Vagina (tissue), 2 donors: ENCODE measurements around the gene ADORA1. TPM values are rescaled to one million over a fixed set of nuclear protein-coding genes. Genes with fewer than 3 reads are reported as not detected.
A peak's percentile ranks its signal among the peaks of the same experiment; 100 is the strongest.

Source experiments
- DNase-seq, 2 donors: peaks; one replicate each; pipeline ENCODE4 v3.0.0-alpha.2; 2017; ENCODE audit errors: extremely low spot score in 2 of 2
- H3K27ac ChIP-seq: fragments of 200-600 bp; sonication (generic); one replicate; pipeline ENCODE4 v1.5.1; 2019
- H3K27me3 ChIP-seq: fragments of 200-600 bp; sonication (generic); one replicate; pipeline ENCODE4 v1.5.1; 2019
- H3K36me3 ChIP-seq, 2 donors: fragments of 200-600 bp; sonication (generic); one replicate each; pipeline ENCODE4 v1.5.1; 2017 to 2019
- H3K4me1 ChIP-seq: fragments of 200-600 bp; sonication (generic); one replicate; pipeline ENCODE4 v1.5.1; 2019
- H3K4me3 ChIP-seq, 2 donors: fragments of 200-600 bp; sonication (generic); 1 replicate in 1 of 2; 2 replicates in 1 of 2; pipeline ENCODE4 v1.5.1; 2016 to 2019
- H3K9me3 ChIP-seq: fragments of 200-600 bp; sonication (generic); one replicate; pipeline ENCODE4 v1.5.1; 2019
- POLR2A ChIP-seq, 2 donors: fragments of 450-650 bp; IDR thresholded peaks; one replicate each; pipeline ENCODE4 v1.6.1; 2017; ENCODE audit warnings: antibody characterized with exemption in 2 of 2, mild to moderate bottlenecking in 2 of 2, moderate library complexity in 2 of 2
- POLR2AphosphoS5 ChIP-seq, 2 donors: sonication (generic); formaldehyde crosslinking; IDR thresholded peaks; one replicate each; pipeline ENCODE4 v1.9.0; 2017; ENCODE audit warnings: antibody characterized with exemption in 2 of 2, mild to moderate bottlenecking in 2 of 2, low read depth in 1 of 2; ENCODE audit not compliant: insufficient read depth in 1 of 2
- intact Hi-C: fragments of 100-400 bp; cut with DNase I; formaldehyde crosslinking; loops from one replicate; pipeline ENCODE4 v1.15.1; 2023
- total RNA-seq: library from RNA; depleted of rRNA; stranded (reverse); fragments of >200 nt; gene quantifications from one replicate; pipeline ENCODE4 v1.2.3, GENCODE V29; 2016
- TF ChIP-seq, protein P1 (sequence below), 3 experiments: fragments of 450-650 bp in 2 of 3; fragments of 200-600 bp in 1 of 3; sonication (generic) in 1 of 3; IDR thresholded peaks; one replicate each; pipeline ENCODE4 v1.5.1; 2017 to 2019; ENCODE audit warnings: antibody characterized with exemption in 3 of 3, mild to moderate bottlenecking in 2 of 3, moderate library complexity in 2 of 3

ADORA1 gene
- total RNA-seq, 1 donor from 2014 or later: 5.2 TPM

- Histone ChIP-seq H3K27ac (no peak overlapping the region), H3K27me3 (no peaks in the 10 kb centered on the region), H3K9me3 (no peaks in the 10 kb centered on the region), H3K4me1 (peaks cover 4% of the 10 kb centered on the region), H3K4me3 (no peak overlapping the region), H3K36me3 (no peaks in the 10 kb centered on the region)
- intact Hi-C loops: no loop called here
- TF ChIP-seq POLR2A (IDR thresholded peaks at IDR 0.05) (no peak), POLR2AphosphoS5 (IDR thresholded peaks at IDR 0.05; ENCODE audit: insufficient read depth in 1 of 2, low read depth in 1 of 2) (no peak)
- TF ChIP-seq, protein P1, sequence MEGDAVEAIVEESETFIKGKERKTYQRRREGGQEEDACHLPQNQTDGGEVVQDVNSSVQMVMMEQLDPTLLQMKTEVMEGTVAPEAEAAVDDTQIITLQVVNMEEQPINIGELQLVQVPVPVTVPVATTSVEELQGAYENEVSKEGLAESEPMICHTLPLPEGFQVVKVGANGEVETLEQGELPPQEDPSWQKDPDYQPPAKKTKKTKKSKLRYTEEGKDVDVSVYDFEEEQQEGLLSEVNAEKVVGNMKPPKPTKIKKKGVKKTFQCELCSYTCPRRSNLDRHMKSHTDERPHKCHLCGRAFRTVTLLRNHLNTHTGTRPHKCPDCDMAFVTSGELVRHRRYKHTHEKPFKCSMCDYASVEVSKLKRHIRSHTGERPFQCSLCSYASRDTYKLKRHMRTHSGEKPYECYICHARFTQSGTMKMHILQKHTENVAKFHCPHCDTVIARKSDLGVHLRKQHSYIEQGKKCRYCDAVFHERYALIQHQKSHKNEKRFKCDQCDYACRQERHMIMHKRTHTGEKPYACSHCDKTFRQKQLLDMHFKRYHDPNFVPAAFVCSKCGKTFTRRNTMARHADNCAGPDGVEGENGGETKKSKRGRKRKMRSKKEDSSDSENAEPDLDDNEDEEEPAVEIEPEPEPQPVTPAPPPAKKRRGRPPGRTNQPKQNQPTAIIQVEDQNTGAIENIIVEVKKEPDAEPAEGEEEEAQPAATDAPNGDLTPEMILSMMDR (IDR thresholded peaks at IDR 0.05): no peak
- DNase-seq: peak; percentile 52 to 90
These were observed 11.3 kb upstream of the ADORA1 start for GRCh38 chr1:203116091-203116820.

- Histone ChIP-seq H3K4me1 (peaks cover 4% of the 10 kb centered on the region), H3K27ac (no peak overlapping the region), H3K27me3 (no peaks in the 10 kb centered on the region), H3K9me3 (no peaks in the 10 kb centered on the region), H3K4me3 (no peak overlapping the region), H3K36me3 (no peaks in the 10 kb centered on the region)
- DNase-seq: peak; percentile 62 to 72
- no peak for TF ChIP-seq POLR2A (IDR thresholded peaks at IDR 0.05)
- TF ChIP-seq, protein P1 (IDR thresholded peaks at IDR 0.05): peak; percentile 68 to 81 (median 78)
- intact Hi-C loops: no loop called here
These were observed 9.6 kb upstream of the ADORA1 start for GRCh38 chr1:203117611-203118575.

- peak; percentile 69 to 72 for DNase-seq
- Histone ChIP-seq H3K4me1 (peaks cover 4% of the 10 kb centered on the region), H3K27ac (no peak overlapping the region), H3K27me3 (no peaks in the 10 kb centered on the region), H3K36me3 (no peaks in the 10 kb centered on the region), H3K9me3 (no peaks in the 10 kb centered on the region), H3K4me3 (no peak overlapping the region)
- TF ChIP-seq, protein P1 (IDR thresholded peaks at IDR 0.05): no peak
- TF ChIP-seq POLR2AphosphoS5 (IDR thresholded peaks at IDR 0.05; ENCODE audit: insufficient read depth in 1 of 2, low read depth in 1 of 2): no peak
- no peak for TF ChIP-seq POLR2A (IDR thresholded peaks at IDR 0.05)
- intact Hi-C loops: loop anchor here (5.0 kb wide), 1 partner anchor 92 kb away; no protein-coding TSS in a partner anchor
These were observed 7.0 kb upstream of the ADORA1 start for GRCh38 chr1:203120325-203121153.

DNA sequence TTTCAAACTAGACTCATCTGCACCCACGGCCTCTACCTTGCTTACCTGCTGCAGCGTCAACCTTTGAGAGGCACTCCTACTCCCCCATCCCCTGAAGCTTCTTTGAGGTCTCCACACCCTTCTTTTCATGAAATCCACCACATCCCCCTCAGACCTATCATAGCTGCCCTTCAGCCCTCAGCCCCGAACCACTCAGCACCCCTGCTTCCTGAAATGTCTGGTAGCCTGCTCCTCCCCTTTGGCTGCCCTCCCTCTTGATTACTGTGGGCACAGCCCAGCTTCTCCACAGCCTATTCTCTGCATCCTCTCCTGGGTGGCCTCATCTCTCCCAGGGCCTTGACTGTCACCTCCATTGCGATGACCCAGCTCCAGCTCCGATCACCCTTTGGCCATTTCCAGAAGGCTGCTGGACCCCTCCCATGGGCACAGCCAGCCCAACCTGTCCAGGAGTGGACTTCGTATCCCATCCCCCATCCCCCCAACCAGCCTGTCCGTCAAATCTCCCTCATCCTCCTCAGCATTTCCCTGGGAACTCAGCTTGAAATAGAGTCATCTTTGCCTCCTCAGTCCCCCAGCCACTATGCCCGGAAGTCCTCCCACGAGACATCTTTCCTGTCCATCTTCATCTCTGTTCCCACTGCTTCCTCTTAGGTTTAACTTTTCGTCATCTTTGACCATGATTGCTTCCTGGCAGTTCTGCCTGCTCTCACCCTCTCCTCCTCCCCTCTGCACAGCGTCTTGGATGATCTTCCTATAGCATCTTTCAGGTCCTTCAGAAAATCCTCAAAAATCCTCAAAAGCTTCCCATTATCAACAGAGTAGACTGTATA, 6.1 kb upstream of the ADORA1 start:
- intact Hi-C loops: loop anchor here (5.0 kb wide), 1 partner anchor 91 kb away; no protein-coding TSS in a partner anchor
- no peaks in the 10 kb centered on the region for H3K36me3 ChIP-seq
- DNase-seq: no peak

More for the DNA sequence above, 6.1 kb upstream of the ADORA1 start:
- H3K27ac ChIP-seq: no peak overlapping the region
- peaks cover 5% of the 10 kb centered on the region for H3K4me1 ChIP-seq
- no peak overlapping the region for H3K4me3 ChIP-seq
- no peaks in the 10 kb centered on the region for H3K27me3 ChIP-seq
- TF ChIP-seq POLR2A (IDR thresholded peaks at IDR 0.05) (no peak), POLR2AphosphoS5 (IDR thresholded peaks at IDR 0.05; ENCODE audit: insufficient read depth in 1 of 2, low read depth in 1 of 2) (no peak)
- TF ChIP-seq, protein P1 (IDR thresholded peaks at IDR 0.05): no peak
- no peaks in the 10 kb centered on the region for H3K9me3 ChIP-seq
